Measurements from ENCODE around the gene PPIF. TPM values are rescaled to one million over a fixed set of nuclear protein-coding genes. Genes with fewer than 3 reads are reported as not detected.

The PPIF gene
- total RNA-seq, 2 donors from 2014 or later, result 50.4 to 51.0 TPM

DNA sequence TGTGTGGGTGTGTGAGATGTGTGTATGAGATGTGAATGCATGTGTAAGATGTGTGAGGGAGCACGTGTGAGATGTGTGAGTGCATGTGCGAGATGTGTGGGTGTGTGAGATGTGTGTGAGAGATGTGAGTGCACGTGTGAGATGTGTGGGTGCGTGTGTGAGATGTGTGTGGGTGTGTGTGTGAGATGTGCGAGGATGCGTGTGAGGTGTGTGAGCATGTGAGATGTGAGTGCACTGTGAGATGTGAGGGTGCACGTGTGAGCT is 31.0 kb downstream of the PPIF start:
- DNase-seq, result peak; percentile 35
- H3K27ac ChIP-seq (ENCODE audit: low read depth, low read length), result no peak overlapping the region
- no peaks in the 10 kb centered on the region for H3K36me3 Mint-ChIP-seq (ENCODE audit: low read depth)
- WGBS, 2 experiments (ENCODE audit: insufficient coverage in 1 of 2, insufficient read length in 1 of 2), result 94 to 100% methylated on average over 7 of the region's 7 CpGs
- H3K9ac ChIP-seq (ENCODE audit: extremely low read depth, low read length, poor library complexity, severe bottlenecking), result no peak overlapping the region
- no peak overlapping the region for H3K4me3 Mint-ChIP-seq
- no peaks in the 10 kb centered on the region for H3K9me3 Mint-ChIP-seq
- no peaks in the 10 kb centered on the region for H3K27me3 Mint-ChIP-seq (ENCODE audit: insufficient read depth)
- H3K27ac Mint-ChIP-seq, result no peak overlapping the region
- H3K36me3 ChIP-seq (ENCODE audit: control insufficient read depth, insufficient read depth, low read length), result no peaks in the 10 kb centered on the region
- H3K27me3 ChIP-seq (ENCODE audit: control insufficient read depth, insufficient read depth, low read length, poor library complexity, severe bottlenecking), result no peaks in the 10 kb centered on the region
- TF ChIP-seq, protein P1, sequence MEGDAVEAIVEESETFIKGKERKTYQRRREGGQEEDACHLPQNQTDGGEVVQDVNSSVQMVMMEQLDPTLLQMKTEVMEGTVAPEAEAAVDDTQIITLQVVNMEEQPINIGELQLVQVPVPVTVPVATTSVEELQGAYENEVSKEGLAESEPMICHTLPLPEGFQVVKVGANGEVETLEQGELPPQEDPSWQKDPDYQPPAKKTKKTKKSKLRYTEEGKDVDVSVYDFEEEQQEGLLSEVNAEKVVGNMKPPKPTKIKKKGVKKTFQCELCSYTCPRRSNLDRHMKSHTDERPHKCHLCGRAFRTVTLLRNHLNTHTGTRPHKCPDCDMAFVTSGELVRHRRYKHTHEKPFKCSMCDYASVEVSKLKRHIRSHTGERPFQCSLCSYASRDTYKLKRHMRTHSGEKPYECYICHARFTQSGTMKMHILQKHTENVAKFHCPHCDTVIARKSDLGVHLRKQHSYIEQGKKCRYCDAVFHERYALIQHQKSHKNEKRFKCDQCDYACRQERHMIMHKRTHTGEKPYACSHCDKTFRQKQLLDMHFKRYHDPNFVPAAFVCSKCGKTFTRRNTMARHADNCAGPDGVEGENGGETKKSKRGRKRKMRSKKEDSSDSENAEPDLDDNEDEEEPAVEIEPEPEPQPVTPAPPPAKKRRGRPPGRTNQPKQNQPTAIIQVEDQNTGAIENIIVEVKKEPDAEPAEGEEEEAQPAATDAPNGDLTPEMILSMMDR (conservative IDR thresholded peaks at IDR 0.05), result no peak
- H3K9me3 ChIP-seq (ENCODE audit: control insufficient read depth, low read length), result no peaks in the 10 kb centered on the region
- no peak overlapping the region for H3K4me3 ChIP-seq (ENCODE audit: low read length)
- peaks cover 6% of the 10 kb centered on the region for H3K4me1 Mint-ChIP-seq
- peaks cover 3% of the 10 kb centered on the region for H3K4me1 ChIP-seq (ENCODE audit: control insufficient read depth, insufficient read depth, low read length)

DNA sequence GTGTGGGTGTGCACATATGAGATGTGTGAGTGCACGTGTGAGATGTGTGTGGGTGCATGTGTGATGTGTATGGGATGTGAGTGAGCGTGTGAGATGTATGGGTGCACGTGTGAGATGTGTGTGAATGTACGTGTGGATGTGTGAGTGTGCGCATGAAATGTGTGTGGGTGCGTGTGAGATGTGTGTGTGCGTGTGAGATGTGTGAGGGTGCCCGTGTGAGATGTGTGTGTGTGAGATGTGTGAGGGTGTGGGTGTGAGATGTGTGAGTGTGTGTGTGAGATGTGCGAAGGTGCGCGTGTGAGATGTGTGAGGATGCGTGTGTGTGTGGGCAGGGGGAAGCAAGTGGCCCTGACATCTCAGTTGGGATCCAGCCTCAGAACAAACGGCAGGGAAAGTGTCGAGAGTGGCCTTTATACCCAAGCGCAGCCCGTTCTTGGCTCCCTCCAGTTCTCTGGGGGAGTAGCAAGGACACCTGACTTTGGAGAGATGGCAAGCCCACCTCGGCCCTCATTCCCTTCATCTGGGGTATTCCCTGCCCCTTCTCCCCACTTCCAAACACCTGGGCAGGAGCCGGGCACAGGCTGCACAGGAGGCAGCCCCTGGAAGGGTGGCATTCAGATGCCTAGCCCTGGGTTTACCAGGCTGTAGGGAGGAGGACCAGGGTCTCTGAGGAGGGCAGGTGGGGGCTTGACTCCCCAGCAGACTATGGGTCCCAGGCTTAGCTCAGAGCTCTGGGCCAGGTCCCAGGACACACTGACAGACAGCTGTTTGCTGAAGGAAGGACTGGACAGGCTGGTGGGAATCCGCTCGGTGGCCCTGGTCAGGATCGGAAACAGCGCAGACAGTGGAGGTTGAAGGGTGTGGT is 31.6 kb downstream of the PPIF start:
- no peaks in the 10 kb centered on the region for H3K36me3 ChIP-seq (ENCODE audit: control insufficient read depth, insufficient read depth, low read length)
- H3K27ac ChIP-seq (ENCODE audit: low read depth, low read length), result no peak overlapping the region
- 91 to 93% methylated on average over 20 to 22 of the region's 22 CpGs for WGBS, 2 experiments (ENCODE audit: insufficient coverage in 1 of 2, insufficient read length in 1 of 2)
- H3K27me3 Mint-ChIP-seq (ENCODE audit: insufficient read depth), result no peaks in the 10 kb centered on the region
- peaks cover 3% of the 10 kb centered on the region for H3K4me1 ChIP-seq (ENCODE audit: control insufficient read depth, insufficient read depth, low read length)
- H3K4me3 Mint-ChIP-seq, result no peak overlapping the region
- H3K4me3 ChIP-seq (ENCODE audit: low read length), result no peak overlapping the region
- H3K9me3 Mint-ChIP-seq, result no peaks in the 10 kb centered on the region
- H3K36me3 Mint-ChIP-seq (ENCODE audit: low read depth), result no peaks in the 10 kb centered on the region
- H3K27ac Mint-ChIP-seq, result no peak overlapping the region
- no peak overlapping the region for H3K9ac ChIP-seq (ENCODE audit: extremely low read depth, low read length, poor library complexity, severe bottlenecking)
- no peaks in the 10 kb centered on the region for H3K27me3 ChIP-seq (ENCODE audit: control insufficient read depth, insufficient read depth, low read length, poor library complexity, severe bottlenecking)
- TF ChIP-seq, protein P1 (conservative IDR thresholded peaks at IDR 0.05), result no peak
- peaks cover 6% of the 10 kb centered on the region for H3K4me1 Mint-ChIP-seq
- peak; percentile 43 for DNase-seq
- H3K9me3 ChIP-seq (ENCODE audit: control insufficient read depth, low read length), result no peaks in the 10 kb centered on the region

DNA sequence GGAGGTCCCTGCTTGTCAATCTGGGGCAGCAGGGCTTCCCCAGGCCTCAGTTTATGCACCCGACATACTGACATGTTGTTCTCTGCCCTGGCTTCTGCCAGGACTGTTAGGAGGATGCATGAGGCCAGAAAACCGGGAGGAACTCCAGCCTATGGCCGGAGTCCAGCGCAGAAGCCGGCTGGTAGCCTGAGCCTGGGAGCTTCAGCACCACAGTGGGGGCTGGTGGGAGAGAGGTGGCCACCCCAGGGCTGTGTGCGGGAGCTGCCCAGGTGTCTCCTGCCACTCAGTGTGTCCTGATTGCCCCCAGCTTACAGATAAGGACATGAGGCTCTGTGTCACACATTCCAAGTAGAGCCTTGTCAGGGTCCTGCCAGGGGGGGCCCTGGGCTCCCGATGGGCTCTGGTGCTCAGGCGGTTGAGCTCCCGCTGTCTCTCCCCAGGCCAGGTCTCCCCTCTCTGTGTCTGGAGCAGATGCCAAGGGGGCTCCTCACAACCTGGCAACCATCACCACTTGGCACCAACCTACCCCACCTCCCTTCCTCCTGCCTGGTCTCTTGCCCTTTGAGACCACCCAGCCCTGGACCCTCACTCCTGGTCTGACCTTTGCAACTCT is 32.3 kb downstream of the PPIF start:
- Histone ChIP-seq H3K36me3 (ENCODE audit: control insufficient read depth, insufficient read depth, low read length) (no peaks in the 10 kb centered on the region), H3K4me1 (ENCODE audit: control insufficient read depth, insufficient read depth, low read length) (peaks cover 3% of the 10 kb centered on the region), H3K4me3 (ENCODE audit: low read length) (no peak overlapping the region), H3K27ac (ENCODE audit: low read depth, low read length) (no peak overlapping the region), H3K27me3 (ENCODE audit: control insufficient read depth, insufficient read depth, low read length, poor library complexity, severe bottlenecking) (no peaks in the 10 kb centered on the region), H3K9me3 (ENCODE audit: control insufficient read depth, low read length) (no peaks in the 10 kb centered on the region), H3K9ac (ENCODE audit: extremely low read depth, low read length, poor library complexity, severe bottlenecking) (no peak overlapping the region)
- Mint-ChIP-seq H3K36me3 (ENCODE audit: low read depth) (no peaks in the 10 kb centered on the region), H3K27me3 (ENCODE audit: insufficient read depth) (no peaks in the 10 kb centered on the region), H3K27ac (no peak overlapping the region), H3K4me1 (peaks cover 6% of the 10 kb centered on the region), H3K9me3 (no peaks in the 10 kb centered on the region), H3K4me3 (no peak overlapping the region)
- TF ChIP-seq, protein P1 (conservative IDR thresholded peaks at IDR 0.05), result no peak
- WGBS, 2 experiments (ENCODE audit: insufficient coverage in 1 of 2, insufficient read length in 1 of 2), result 94 to 100% methylated on average over 3 to 9 of the region's 9 CpGs
- DNase-seq, result peak; percentile 47

Measured in endodermal cell (in vitro differentiated cells).